HEK293T (cell line): ENCODE results near the gene TENT5D.

ENCODE experiments used
- ARNT ChIP-seq: fragments of 450-650 bp; IDR thresholded peaks from 2 replicates; pipeline ENCODE4 v1.6.1; 2017; ENCODE audit warnings: mild to moderate bottlenecking
- BHLHE40 ChIP-seq: fragments of 450-650 bp; IDR thresholded peaks from 2 replicates; pipeline ENCODE4 v1.6.1; 2016; ENCODE audit warnings: mild to moderate bottlenecking, moderate library complexity, borderline replicate concordance
- ELF4 ChIP-seq: fragments of 450-650 bp; IDR thresholded peaks from 2 replicates; pipeline ENCODE4 v1.6.1; 2017; ENCODE audit warnings: antibody characterized with exemption
- FOXM1 ChIP-seq: fragments of 450-650 bp; IDR thresholded peaks from 2 replicates; pipeline ENCODE4 v1.6.1; 2017; ENCODE audit warnings: mild to moderate bottlenecking, borderline replicate concordance
- SP1 ChIP-seq: fragments of 450-650 bp; IDR thresholded peaks from 2 replicates; pipeline ENCODE4 v1.6.1; 2017
- ZNF384 ChIP-seq: fragments of 450-650 bp; IDR thresholded peaks from 2 replicates; pipeline ENCODE4 v1.6.1; 2016
- TF ChIP-seq, protein P1 (sequence below): fragments of 450-650 bp; IDR thresholded peaks from 2 replicates; pipeline ENCODE4 v1.6.1; 2016

GRCh38 chrX:80423744-80424143 lies 3.5 kb downstream of the TENT5D start:
- TF ChIP-seq, protein P1, sequence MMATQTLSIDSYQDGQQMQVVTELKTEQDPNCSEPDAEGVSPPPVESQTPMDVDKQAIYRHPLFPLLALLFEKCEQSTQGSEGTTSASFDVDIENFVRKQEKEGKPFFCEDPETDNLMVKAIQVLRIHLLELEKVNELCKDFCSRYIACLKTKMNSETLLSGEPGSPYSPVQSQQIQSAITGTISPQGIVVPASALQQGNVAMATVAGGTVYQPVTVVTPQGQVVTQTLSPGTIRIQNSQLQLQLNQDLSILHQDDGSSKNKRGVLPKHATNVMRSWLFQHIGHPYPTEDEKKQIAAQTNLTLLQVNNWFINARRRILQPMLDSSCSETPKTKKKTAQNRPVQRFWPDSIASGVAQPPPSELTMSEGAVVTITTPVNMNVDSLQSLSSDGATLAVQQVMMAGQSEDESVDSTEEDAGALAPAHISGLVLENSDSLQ = no peak
- TF ChIP-seq ZNF384 (no peak), SP1 (no peak), ELF4 (no peak), FOXM1 (no peak), BHLHE40 (no peak), ARNT (no peak)
